ENCODE data around the gene LEF1. TPM values are rescaled to one million over a fixed set of nuclear protein-coding genes. Genes with fewer than 3 reads are reported as not detected.
A peak's percentile ranks its signal among the peaks of the same experiment; 100 is the strongest.

Gene LEF1
- total RNA-seq, 1 experiment from 2014 or later, result 0.79 TPM

DNA sequence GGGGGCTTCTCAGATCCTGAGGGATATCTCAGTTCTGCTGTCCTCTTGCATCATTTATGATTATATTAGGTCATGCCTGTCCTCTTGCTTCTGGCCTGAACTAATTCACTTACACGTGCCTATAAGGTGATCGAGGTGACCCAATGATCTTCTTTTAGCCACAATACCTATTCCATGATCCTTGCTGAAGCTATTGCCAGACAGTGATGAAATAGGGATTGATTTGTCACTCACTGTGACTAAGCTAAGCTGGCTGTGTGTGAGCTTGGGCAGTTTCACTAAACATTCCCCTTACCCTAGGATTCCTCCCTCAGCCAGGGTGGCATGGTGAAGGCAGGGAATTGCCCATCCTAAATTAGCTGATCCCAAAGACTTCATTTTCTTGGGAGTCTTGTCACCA is 160.0 kb downstream of the LEF1 start:
- Histone ChIP-seq H3K79me2 (ENCODE audit: insufficient read depth, low read length) (peaks cover 4% of the 10 kb centered on the region; the same call in 1 of the 2 replicates), H3K9me2 (ENCODE audit: insufficient read depth) (no peaks in the 10 kb centered on the region), H4K20me1 (ENCODE audit: insufficient read depth) (no peaks in the 10 kb centered on the region), H3K9me3 (ENCODE audit: control insufficient read depth in 1 of 2, insufficient read depth in 1 of 2, low read depth in 1 of 2, low read length in 2 of 2) (no peaks in the 10 kb centered on the region), H3K4me1 (ENCODE audit: control insufficient read depth in 1 of 2, insufficient read depth in 2 of 2, low read length in 2 of 2) (no peaks in the 10 kb centered on the region), H3K4me2 (ENCODE audit: low read length) (no peak overlapping the region), H3K27ac (ENCODE audit: low read depth, low read length) (no peak overlapping the region), H3K4me3 (replicated peaks in 1 of 2; ENCODE audit: low read depth in 1 of 2, low read length in 2 of 2) (no peak overlapping the region), H3K9ac (ENCODE audit: low read length) (no peak overlapping the region), H3K27me3 (ENCODE audit: insufficient read depth, low read length) (no peaks in the 10 kb centered on the region), H3K36me3 (ENCODE audit: control insufficient read depth in 1 of 2, insufficient read depth in 2 of 2, low read length in 2 of 2) (peaks cover 3 to 7% of the 10 kb centered on the region in 2 experiments; a peak in 2 of 4 replicates), H2AFZ (ENCODE audit: low read depth, low read length, poor library complexity, severe bottlenecking) (no peak overlapping the region)
- no peak for DNase-seq (ENCODE audit: low read depth, low spot score)
- intact Hi-C loops (cut with micrococcal nuclease), result no loop called here
- ChIA-PET RAD21 (ENCODE audit: low non-redundant PET in 1 of 2, low total read pairs in 2 of 2, uncharacterized antibody in 2 of 2, unreplicated experiment in 2 of 2) (no interaction called here), CTCF (interaction anchor here (1.5 kb wide), 1 partner anchor 10 kb away, joined by 7 read pairs; no protein-coding TSS in a partner anchor), POLR2A (no interaction called here)
- no peak for ATAC-seq
- no TSS peak for BruUV-seq (replicated peaks)
- TF ChIP-seq, protein P1, sequence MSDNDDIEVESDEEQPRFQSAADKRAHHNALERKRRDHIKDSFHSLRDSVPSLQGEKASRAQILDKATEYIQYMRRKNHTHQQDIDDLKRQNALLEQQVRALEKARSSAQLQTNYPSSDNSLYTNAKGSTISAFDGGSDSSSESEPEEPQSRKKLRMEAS (IDR thresholded peaks at IDR 0.05), result peak; percentile 29; the same call in 1 of the 2 replicates
- TF ChIP-seq SIN3A (IDR thresholded peaks at IDR 0.05; ENCODE audit: low read depth) (no peak), POLR2AphosphoS5 (IDR thresholded peaks at IDR 0.05; ENCODE audit: low read depth, low read length) (no peak), ELF1 (IDR thresholded peaks at IDR 0.05; ENCODE audit: borderline replicate concordance, low read depth) (no peak), EZH2phosphoT487 (IDR thresholded peaks at IDR 0.05; ENCODE audit: borderline replicate concordance) (no peak), ZNF274 (IDR thresholded peaks at IDR 0.05; ENCODE audit: low read depth, low read length) (no peak), CBX3 (IDR thresholded peaks at IDR 0.05; ENCODE audit: low read depth) (no peak), SP1 (IDR thresholded peaks at IDR 0.05; ENCODE audit: low read depth) (peak; percentile 45; the same call in 1 of the 2 replicates), JUND (IDR thresholded peaks at IDR 0.05) (peak; percentile 36), YY1 (IDR thresholded peaks at IDR 0.05; ENCODE audit: extremely low read depth, insufficient replicate concordance, low read depth, low read length) (no peak), POLR2A (IDR thresholded peaks at IDR 0.05; ENCODE audit: borderline replicate concordance, extremely low read depth, insufficient read depth, insufficient read length) (no peak), EZH2 (IDR thresholded peaks at IDR 0.05) (no peak), CEBPB (IDR thresholded peaks at IDR 0.05; ENCODE audit: low read depth) (peak; percentile 94), RAD21 (IDR thresholded peaks at IDR 0.05; ENCODE audit: low read depth) (no peak), EGR1 (IDR thresholded peaks at IDR 0.05; ENCODE audit: low read depth) (no peak), FOSL1 (IDR thresholded peaks at IDR 0.05; ENCODE audit: low read depth) (peak; percentile 44), SRF (IDR thresholded peaks at IDR 0.05; ENCODE audit: low read depth) (peak; percentile 40; the same call in 1 of the 2 replicates), TCF7L2 (IDR thresholded peaks at IDR 0.05; ENCODE audit: borderline replicate concordance, extremely low read depth, insufficient read depth, insufficient read length) (no peak), ZFX (IDR thresholded peaks at IDR 0.05) (no peak)
- TF ChIP-seq, protein P2, sequence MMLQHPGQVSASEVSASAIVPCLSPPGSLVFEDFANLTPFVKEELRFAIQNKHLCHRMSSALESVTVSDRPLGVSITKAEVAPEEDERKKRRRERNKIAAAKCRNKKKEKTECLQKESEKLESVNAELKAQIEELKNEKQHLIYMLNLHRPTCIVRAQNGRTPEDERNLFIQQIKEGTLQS (IDR thresholded peaks at IDR 0.05), result peak; percentile 91
- TF ChIP-seq, protein P3, sequence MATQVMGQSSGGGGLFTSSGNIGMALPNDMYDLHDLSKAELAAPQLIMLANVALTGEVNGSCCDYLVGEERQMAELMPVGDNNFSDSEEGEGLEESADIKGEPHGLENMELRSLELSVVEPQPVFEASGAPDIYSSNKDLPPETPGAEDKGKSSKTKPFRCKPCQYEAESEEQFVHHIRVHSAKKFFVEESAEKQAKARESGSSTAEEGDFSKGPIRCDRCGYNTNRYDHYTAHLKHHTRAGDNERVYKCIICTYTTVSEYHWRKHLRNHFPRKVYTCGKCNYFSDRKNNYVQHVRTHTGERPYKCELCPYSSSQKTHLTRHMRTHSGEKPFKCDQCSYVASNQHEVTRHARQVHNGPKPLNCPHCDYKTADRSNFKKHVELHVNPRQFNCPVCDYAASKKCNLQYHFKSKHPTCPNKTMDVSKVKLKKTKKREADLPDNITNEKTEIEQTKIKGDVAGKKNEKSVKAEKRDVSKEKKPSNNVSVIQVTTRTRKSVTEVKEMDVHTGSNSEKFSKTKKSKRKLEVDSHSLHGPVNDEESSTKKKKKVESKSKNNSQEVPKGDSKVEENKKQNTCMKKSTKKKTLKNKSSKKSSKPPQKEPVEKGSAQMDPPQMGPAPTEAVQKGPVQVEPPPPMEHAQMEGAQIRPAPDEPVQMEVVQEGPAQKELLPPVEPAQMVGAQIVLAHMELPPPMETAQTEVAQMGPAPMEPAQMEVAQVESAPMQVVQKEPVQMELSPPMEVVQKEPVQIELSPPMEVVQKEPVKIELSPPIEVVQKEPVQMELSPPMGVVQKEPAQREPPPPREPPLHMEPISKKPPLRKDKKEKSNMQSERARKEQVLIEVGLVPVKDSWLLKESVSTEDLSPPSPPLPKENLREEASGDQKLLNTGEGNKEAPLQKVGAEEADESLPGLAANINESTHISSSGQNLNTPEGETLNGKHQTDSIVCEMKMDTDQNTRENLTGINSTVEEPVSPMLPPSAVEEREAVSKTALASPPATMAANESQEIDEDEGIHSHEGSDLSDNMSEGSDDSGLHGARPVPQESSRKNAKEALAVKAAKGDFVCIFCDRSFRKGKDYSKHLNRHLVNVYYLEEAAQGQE (IDR thresholded peaks at IDR 0.05; ENCODE audit: low read depth), result no peak
- TF ChIP-seq, protein P4, sequence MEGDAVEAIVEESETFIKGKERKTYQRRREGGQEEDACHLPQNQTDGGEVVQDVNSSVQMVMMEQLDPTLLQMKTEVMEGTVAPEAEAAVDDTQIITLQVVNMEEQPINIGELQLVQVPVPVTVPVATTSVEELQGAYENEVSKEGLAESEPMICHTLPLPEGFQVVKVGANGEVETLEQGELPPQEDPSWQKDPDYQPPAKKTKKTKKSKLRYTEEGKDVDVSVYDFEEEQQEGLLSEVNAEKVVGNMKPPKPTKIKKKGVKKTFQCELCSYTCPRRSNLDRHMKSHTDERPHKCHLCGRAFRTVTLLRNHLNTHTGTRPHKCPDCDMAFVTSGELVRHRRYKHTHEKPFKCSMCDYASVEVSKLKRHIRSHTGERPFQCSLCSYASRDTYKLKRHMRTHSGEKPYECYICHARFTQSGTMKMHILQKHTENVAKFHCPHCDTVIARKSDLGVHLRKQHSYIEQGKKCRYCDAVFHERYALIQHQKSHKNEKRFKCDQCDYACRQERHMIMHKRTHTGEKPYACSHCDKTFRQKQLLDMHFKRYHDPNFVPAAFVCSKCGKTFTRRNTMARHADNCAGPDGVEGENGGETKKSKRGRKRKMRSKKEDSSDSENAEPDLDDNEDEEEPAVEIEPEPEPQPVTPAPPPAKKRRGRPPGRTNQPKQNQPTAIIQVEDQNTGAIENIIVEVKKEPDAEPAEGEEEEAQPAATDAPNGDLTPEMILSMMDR (IDR thresholded peaks at IDR 0.05 in 2 of 3, conservative IDR thresholded peaks at IDR 0.05 in 1 of 3; ENCODE audit: borderline replicate concordance in 1 of 3, insufficient read depth in 1 of 3, low read depth in 2 of 3, low read length in 2 of 3), result no peak
